GM19372 (cell line): ENCODE results near the gene MORN4.
"Not testable (repeated sequence)": the region's sequence is repeated elsewhere in the genome, so short reads cannot be mapped to it uniquely, and the experiment has no call there.

ENCODE experiments used
- ATAC-seq: cut with Tn5 transposase; IDR thresholded peaks from one replicate; pipeline ENCODE4 v1.9.1; 2021; ENCODE audit warnings: mild to moderate bottlenecking, low read depth, moderate library complexity; ENCODE audit not compliant: unreplicated experiment

The MORN4 gene

DNA sequence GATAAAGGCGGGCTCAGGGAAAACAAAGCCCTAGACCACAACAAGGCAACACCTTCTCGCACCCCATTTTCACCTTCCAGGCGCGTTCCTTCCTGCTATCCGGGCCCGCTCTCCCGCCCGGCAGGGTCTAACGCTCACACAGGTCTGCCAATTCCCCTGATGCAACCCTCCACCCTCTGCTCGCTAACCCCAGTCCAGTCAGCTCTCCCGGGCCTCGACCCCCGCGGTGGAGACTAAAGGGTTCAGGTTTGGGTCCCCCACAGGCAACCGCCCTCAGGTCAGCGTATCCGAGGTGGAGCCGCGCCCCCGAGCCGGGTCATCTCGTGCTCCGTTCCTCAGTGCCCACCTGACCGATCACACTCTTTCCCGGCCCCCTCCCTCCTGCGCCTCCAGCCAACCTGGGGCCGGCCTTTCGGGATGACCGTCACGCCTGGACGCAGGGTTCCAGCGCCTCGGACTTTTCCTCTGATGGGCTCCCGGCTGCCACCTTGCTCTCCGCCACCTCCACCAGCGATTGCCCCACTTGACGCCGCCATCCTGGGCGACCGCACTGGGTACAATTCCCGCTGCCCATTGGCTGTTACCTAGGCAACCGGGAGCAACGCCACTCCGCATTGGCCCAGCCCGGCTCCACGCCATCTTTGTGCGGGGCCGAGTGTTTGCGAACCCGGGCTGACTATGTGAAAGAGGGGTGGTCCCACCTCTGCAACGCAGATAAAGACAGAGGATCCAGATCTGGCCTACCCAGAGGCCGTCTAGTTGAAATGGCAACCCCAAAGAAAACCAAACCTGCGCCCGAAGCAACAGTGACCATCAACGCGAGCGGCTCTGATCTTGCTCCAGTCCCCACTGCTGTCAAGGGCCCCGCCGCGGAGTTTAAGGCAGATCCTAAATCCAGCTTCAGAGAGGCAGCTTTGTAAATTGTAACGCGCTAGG is at the start of gene MORN4:
MORN4 (minus strand) TSS at position 552 of the 936 bp plus-strand sequence. CDS start 13,847 bp downstream, outside the sequence.
- peak; percentile 100 for ATAC-seq

DNA sequence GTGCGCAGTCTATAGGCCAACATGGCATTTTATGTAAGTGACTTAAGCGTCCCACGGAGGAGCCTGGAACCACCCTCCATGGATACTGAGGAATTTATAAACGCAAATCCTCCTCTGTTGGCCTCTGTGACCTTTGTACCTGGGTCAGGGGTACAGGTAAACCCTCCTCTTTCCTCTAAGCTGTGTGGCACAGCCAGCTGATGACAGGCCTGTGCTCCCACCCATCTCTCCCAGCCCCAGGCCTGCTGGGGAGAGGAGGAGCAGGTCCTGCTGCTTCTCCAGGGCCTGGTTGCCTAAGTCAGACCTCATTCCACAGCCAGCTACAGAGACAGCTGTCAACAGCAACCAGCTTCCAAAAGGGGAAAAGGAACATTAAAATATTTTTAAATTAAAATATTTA is 48.7 kb upstream of the MORN4 start:
- no peak for ATAC-seq

- ATAC-seq = no peak
Observed at GRCh38 chr10:97679594-97679993, 46.3 kb upstream of the MORN4 start.

- ATAC-seq = peak; percentile 83
Observed at GRCh38 chr10:97676770-97677581, 43.7 kb upstream of the MORN4 start.

- ATAC-seq = no peak
Observed at GRCh38 chr10:97675222-97675621, 41.9 kb upstream of the MORN4 start.

GRCh38 chr10:97673736-97674525 is 40.6 kb upstream of the MORN4 start:
- no peak for ATAC-seq

- ATAC-seq = no peak
Observed at GRCh38 chr10:97669571-97669970, 36.3 kb upstream of the MORN4 start.

DNA sequence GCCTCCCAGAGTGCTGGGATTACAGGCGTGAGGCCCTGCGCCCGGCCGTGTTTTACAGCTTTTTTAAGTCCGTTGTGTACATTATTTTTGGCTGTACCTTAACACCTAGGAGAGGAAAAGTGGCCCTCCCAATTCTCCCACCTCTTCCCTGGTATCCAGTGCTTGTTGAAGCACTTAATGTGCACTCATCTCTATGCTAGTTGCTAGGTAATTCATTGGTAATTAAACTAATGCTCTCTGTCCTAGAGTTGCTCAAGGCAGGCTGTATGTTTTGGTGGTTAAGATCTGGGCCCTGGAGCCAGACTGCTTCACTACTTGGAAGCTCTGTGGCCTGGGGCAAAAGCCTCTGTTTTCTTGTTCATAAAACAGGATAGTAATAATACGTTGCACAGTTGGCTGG is 34.2 kb upstream of the MORN4 start:
- no peak for ATAC-seq

DNA sequence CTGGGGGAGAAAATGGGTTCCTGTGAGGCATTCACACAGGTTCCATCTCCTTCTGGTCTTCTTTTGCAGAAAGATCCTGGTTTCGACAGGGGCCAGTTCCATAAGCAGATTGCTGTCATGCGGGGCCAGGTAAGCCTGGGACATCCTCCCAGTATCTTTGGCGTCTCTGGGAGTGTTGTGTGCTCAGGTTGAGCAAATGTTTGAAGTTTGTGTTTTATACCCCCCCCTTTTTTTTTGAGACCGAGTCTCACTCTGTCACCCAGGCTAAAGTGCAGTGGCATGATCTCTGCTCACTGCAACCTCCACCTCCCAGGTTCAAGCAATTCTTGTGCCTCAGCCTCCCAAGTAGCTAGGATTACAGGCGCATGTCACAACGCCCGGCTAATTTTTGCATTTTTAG is 33.7 kb upstream of the MORN4 start:
- ATAC-seq = no peak

- no peak for ATAC-seq
Observed at GRCh38 chr10:97664282-97664850, 31.1 kb upstream of the MORN4 start.

- no peak for ATAC-seq
Observed at GRCh38 chr10:97659589-97659988, 26.3 kb upstream of the MORN4 start.

DNA sequence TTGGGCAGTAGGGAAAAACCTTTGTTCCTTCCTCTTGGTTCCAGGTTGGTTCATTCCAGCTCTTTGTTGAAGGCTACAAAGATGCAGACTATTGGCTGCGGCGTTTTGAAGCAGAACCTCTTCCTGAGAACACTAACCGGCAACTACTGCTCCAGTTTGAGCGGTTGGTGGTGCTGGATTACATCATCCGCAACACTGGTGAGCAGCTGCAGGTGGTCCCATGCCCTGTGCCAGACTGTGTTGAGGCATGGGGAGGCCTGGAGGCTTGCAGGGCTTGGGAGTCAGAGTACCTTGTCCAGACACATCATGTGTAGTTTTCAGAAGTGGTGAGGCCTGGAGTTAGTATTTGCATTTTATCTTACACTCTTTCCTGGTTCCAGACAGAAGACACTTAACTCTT is 23.5 kb upstream of the MORN4 start:
- ATAC-seq = no peak

DNA sequence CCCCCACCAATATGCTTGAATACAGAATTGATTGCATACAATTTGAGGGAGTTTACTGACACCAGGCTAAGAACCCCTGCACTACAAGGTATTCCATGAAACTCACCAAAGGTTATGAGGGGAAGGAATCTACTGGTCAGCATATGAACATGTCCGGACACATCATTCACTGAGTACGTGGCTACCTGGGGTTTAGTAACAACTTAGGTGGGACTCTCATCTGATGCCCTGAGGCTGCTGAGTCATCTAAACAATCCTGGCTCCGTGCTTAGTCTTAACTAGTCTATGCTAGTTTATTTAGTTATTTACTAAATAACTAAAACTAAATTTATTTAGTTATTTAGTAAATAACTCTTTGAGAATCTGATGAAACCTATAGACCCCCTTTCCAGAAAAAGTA is 18.5 kb upstream of the MORN4 start:
- no peak for ATAC-seq

GRCh38 chr10:97650726-97651125 is 17.4 kb upstream of the MORN4 start:
- ATAC-seq = no peak

- ATAC-seq = not testable (repeated sequence)
Observed at GRCh38 chr10:97649405-97649750, 16.1 kb upstream of the MORN4 start.

DNA sequence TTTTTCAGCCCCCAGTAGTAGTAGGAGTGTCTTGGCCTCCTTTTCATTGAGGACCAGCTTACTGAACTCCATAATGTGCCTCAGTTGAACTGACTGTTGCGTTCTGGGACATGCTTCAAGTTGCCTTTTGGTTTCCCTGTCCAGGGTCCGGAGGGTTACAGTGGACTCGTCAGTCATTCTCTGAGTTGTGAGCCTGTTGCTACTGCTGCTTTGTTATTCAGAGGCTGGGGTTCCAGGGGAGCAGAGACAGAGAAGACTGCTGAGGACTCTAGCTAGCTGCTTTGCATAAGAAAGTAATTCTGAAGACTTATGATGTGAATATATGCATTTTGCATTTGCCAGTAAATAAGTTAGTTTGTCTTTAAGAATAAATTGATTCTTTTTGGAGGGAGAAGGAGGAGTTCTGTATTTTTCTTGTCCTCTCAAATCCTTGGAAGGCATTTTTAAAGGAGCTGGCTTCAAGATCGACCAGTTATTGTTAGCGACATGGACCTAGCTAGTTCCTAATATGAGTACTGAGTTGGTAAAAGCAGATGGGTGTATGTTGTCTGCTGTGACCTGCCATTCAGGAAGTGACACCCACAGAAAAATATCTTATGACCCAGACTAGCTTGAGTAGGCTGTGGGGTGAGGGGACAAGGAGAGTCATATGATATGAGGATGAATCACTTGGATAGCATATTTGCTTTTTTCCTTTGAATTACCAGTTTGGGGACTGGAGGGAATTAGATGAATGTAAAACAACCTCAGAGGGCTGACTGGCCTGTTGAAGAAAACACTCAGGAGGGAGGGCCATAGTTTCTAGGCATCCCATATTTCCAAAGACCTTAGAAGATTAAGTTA is 15.5 kb upstream of the MORN4 start:
- ATAC-seq = peak; percentile 96

GRCh38 chr10:97647556-97647955 is 14.3 kb upstream of the MORN4 start:
- ATAC-seq = no peak

DNA sequence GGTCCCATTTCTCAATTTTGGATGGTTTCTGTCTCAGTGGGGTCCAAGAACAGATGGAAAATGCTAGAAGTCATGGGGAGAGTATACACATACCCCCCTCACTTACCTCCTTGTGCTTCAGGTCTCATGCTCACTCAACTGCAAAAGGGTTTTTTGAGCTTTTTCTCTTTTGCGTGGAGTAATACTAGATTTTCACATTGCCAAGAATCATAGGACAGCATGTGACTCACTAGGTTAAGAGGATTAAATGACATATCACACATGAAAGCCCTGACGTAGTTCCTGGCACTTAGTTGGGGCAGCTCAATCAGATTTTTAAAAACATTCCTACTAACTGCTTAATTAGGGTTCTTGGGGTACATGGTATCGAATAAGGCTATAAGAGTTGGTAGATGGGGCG is 11.6 kb upstream of the MORN4 start:
- ATAC-seq = no peak

- no peak for ATAC-seq
Observed at GRCh38 chr10:97643441-97643985, 10.2 kb upstream of the MORN4 start.
